PC-3 (cell line): Measurements from ENCODE around the gene CMSS1. TPM values are rescaled to one million over a fixed set of nuclear protein-coding genes. Genes with fewer than 3 reads are reported as not detected.

Source experiments
- ATAC-seq: fragments of 200-7000 bp; cut with Tn5 transposase; 2 replicates; pipeline ENCODE4 v1.9.1; 2020; ENCODE audit warnings: mild to moderate bottlenecking, moderate library complexity
- BruUV-seq: library from RNA; stranded (reverse); fragments of 400-500 nt; replicated peaks from 2 replicates; lab custom pipeline; 2021; lab: Mats Ljungman, UMichigan
- CTCF ChIA-PET: fragments of 300-600 bp; sonication (Branson Sonifier 250); formaldehyde crosslinking; loops from one replicate; lab custom pipeline; 2022; ENCODE audit warnings: antibody characterized with exemption; lab: Charles Lee
- POLR2A ChIA-PET: fragments of 300-600 bp; sonication (Branson Sonifier 250); formaldehyde crosslinking; loops from one replicate; lab custom pipeline; 2022; ENCODE audit warnings: antibody characterized with exemption; ENCODE audit not compliant: unreplicated experiment; lab: Charles Lee
- DNase-seq: peaks from one replicate; pipeline ENCODE4 v3.0.0-alpha.2; 2015
- H2AFZ ChIP-seq: fragments of 300-600 bp; sonication (generic); 2 replicates; pipeline ENCODE4 v1.6.0; 2016; ENCODE audit warnings: antibody characterized with exemption, low read length
- H3F3A ChIP-seq: fragments of 300-600 bp; sonication (generic); one replicate; pipeline ENCODE4 v1.6.0; 2017; ENCODE audit warnings: antibody characterized with exemption, low read length, control low read depth, mild to moderate bottlenecking; ENCODE audit not compliant: unreplicated experiment
- H3K27ac ChIP-seq: fragments of 300-600 bp; sonication (generic); 2 replicates; pipeline ENCODE4 v1.5.1; 2016; ENCODE audit warnings: mild to moderate bottlenecking, low read length
- H3K27me3 ChIP-seq: fragments of 300-600 bp; sonication (generic); 2 replicates; pipeline ENCODE4 v1.6.1; 2016; ENCODE audit warnings: low read length, mixed read lengths
- H3K36me3 ChIP-seq: fragments of 300-600 bp; sonication (generic); 2 replicates; pipeline ENCODE4 v1.6.1; 2016; ENCODE audit warnings: low read depth, mixed run types, low read length, mixed read lengths
- H3K4me1 ChIP-seq: fragments of 300-600 bp; sonication (generic); 2 replicates; pipeline ENCODE4 v1.5.1; 2016; ENCODE audit warnings: low read length; ENCODE audit not compliant: insufficient read depth
- H3K4me2 ChIP-seq: fragments of 300-600 bp; sonication (generic); 2 replicates; pipeline ENCODE4 v1.6.0; 2016; ENCODE audit warnings: low read length
- H3K4me3 ChIP-seq: fragments of 300-600 bp; sonication (generic); 2 replicates; pipeline ENCODE4 v1.5.1; 2016; ENCODE audit warnings: mild to moderate bottlenecking, low read length, mixed read lengths
- H3K79me2 ChIP-seq: fragments of 300-600 bp; sonication (generic); 2 replicates; pipeline ENCODE4 v1.6.1; 2017; ENCODE audit warnings: low read length, mixed read lengths
- H3K9ac ChIP-seq: fragments of 300-600 bp; sonication (generic); 2 replicates; pipeline ENCODE4 v1.6.0; 2016; ENCODE audit warnings: mild to moderate bottlenecking, low read length
- H3K9me2 ChIP-seq: fragments of 300-600 bp; sonication (generic); replicated peaks from 2 replicates; pipeline ENCODE4 v1.6.1; 2016; ENCODE audit warnings: mixed run types, low read length, mixed read lengths
- H3K9me3 ChIP-seq: fragments of 300-600 bp; sonication (generic); 2 replicates; pipeline ENCODE4 v1.6.1; 2016; ENCODE audit warnings: low read length, mixed read lengths
- H4K20me1 ChIP-seq: fragments of 300-600 bp; sonication (generic); 2 replicates; pipeline ENCODE4 v1.6.1; 2016; ENCODE audit warnings: low read length, mixed read lengths
- CTCF ChIP-seq: fragments of 300-600 bp; sonication (generic); conservative IDR thresholded peaks from 2 replicates; pipeline ENCODE4 v1.5.1; 2017; ENCODE audit warnings: antibody characterized with exemption, low read depth, mild to moderate bottlenecking, low read length
- EZH2 ChIP-seq: fragments of 300-600 bp; sonication (generic); IDR thresholded peaks from one replicate; pipeline ENCODE4 v1.6.1; 2017; ENCODE audit warnings: antibody characterized with exemption, mild to moderate bottlenecking, low read length; ENCODE audit not compliant: unreplicated experiment
- EZH2phosphoT487 ChIP-seq: fragments of 300-600 bp; sonication (generic); IDR thresholded peaks from 2 replicates; pipeline ENCODE4 v1.6.1; 2018; ENCODE audit warnings: mild to moderate bottlenecking, antibody characterized with exemption, low read length, borderline replicate concordance
- intact Hi-C: fragments of 100-400 bp; cut with micrococcal nuclease; formaldehyde crosslinking; loops from 2 replicates; pipeline ENCODE4 v1.9.0; 2023
- total RNA-seq: library from RNA; depleted of rRNA; stranded (reverse); fragments of >200 nt; gene quantifications from 2 replicates; pipeline ENCODE4 v1.2.3, GENCODE V29; 2014

Gene CMSS1
- total RNA-seq, 1 experiment from 2014 or later: 63.1 TPM

DNA sequence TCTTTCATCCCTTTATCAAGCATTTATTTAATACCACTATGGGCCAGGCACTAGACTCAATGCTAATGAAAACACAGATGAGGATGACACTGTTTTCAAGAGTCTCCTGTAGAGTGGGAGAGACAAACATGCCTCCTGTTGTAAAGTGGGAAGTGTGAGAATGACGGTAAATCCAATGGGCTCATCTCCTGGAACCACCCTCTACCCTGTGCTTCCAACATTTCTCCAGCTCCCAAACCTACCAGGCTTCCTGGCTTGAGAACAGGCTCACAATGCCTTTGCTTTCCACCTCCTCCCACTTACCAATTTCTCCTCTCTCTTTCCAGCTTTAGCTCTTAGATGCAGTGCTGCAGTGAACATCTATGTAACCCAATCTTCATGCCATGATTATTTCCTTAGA lies 389.0 kb downstream of the CMSS1 start:
- BruUV-seq: no TSS peak
- intact Hi-C loops: no loop called here
- ChIA-PET CTCF (no interaction called here), POLR2A (interaction anchor here (0.6 kb wide), 1 partner anchor 24 kb away, joined by 19 read pairs; no protein-coding TSS in a partner anchor)
- no peak overlapping the region for H2AFZ ChIP-seq
- H3K4me2 ChIP-seq: no peak overlapping the region
- H3K27me3 ChIP-seq: no peaks in the 10 kb centered on the region
- no peak for ATAC-seq
- no peaks in the 10 kb centered on the region for H3K9me3 ChIP-seq
- no peaks in the 10 kb centered on the region for H3K36me3 ChIP-seq
- H3K4me3 ChIP-seq: no peak overlapping the region
- no peaks in the 10 kb centered on the region for H3K9me2 ChIP-seq
- H3K9ac ChIP-seq: no peak overlapping the region
- DNase-seq: no peak
- H3F3A ChIP-seq: no peaks in the 10 kb centered on the region
- no peaks in the 10 kb centered on the region for H3K4me1 ChIP-seq
- no peaks in the 10 kb centered on the region for H4K20me1 ChIP-seq
- TF ChIP-seq CTCF: no peak
- no peak for TF ChIP-seq EZH2
- no peak for TF ChIP-seq EZH2phosphoT487
- no peak overlapping the region for H3K27ac ChIP-seq
- H3K79me2 ChIP-seq: no peaks in the 10 kb centered on the region

DNA sequence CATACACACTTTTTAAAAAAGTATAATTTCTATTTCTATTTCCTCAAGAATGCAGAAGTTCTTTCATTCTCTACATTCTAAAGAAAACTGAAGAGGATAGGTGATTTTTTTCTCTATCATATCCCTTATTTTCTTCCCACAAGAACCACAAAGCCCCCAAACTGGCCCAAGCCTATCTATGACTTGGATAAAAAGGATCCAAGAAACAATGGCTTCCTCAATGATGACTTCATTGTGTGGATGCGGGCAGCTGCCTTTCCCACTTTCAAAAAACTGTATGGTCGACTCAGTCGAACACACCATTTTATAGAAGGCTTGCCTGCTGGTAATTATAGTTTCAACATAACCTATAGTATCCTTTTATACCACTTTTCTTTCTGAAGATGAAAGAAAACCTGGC lies 390.2 kb downstream of the CMSS1 start:
- Histone ChIP-seq H3K4me3 (no peak overlapping the region), H4K20me1 (no peaks in the 10 kb centered on the region), H3K36me3 (no peaks in the 10 kb centered on the region), H3K4me2 (no peak overlapping the region), H3K9me2 (no peaks in the 10 kb centered on the region), H3K4me1 (no peaks in the 10 kb centered on the region), H3K27ac (no peak overlapping the region), H3F3A (no peaks in the 10 kb centered on the region), H3K9ac (no peak overlapping the region), H3K27me3 (no peaks in the 10 kb centered on the region), H3K9me3 (no peaks in the 10 kb centered on the region), H2AFZ (no peak overlapping the region), H3K79me2 (no peaks in the 10 kb centered on the region)
- intact Hi-C loops: no loop called here
- TF ChIP-seq EZH2: no peak
- no peak for TF ChIP-seq CTCF
- TF ChIP-seq EZH2phosphoT487: no peak
- CTCF ChIA-PET: no interaction called here
- POLR2A ChIA-PET: interaction anchor here (0.6 kb wide), 1 partner anchor 370 kb away, joined by 4 read pairs; no protein-coding TSS in a partner anchor
- no peak for DNase-seq
- ATAC-seq: no peak
- BruUV-seq: no TSS peak

DNA sequence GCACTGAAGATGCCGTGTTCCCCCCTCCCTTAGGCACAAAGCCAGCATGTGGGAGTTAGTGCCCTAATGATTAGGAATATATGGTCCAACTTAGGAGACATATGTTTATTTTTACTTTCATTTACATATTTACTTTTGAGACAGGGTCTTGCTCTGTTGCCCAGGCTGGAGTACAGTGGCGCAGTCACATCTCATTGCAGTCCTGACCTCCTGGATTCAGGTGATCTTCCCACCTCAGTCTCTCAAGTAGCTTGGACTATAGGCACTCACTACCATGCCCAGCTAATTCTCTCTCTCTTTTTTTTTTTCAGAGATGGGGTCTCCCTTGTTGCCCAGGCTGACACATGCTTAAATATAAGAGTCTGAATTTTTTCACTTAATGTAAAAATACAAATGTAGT lies 391.5 kb downstream of the CMSS1 start:
- Histone ChIP-seq H3K27ac (no peak overlapping the region), H3K9ac (no peak overlapping the region), H4K20me1 (no peaks in the 10 kb centered on the region), H3K36me3 (no peaks in the 10 kb centered on the region), H3K4me1 (no peaks in the 10 kb centered on the region), H3K79me2 (no peaks in the 10 kb centered on the region), H2AFZ (no peak overlapping the region), H3K4me3 (no peak overlapping the region), H3F3A (no peaks in the 10 kb centered on the region), H3K9me3 (no peaks in the 10 kb centered on the region), H3K9me2 (no peaks in the 10 kb centered on the region), H3K27me3 (no peaks in the 10 kb centered on the region), H3K4me2 (no peak overlapping the region)
- ATAC-seq: no peak
- intact Hi-C loops: no loop called here
- POLR2A ChIA-PET: no interaction called here
- CTCF ChIA-PET: no interaction called here
- no peak for TF ChIP-seq EZH2phosphoT487
- TF ChIP-seq CTCF: no peak
- TF ChIP-seq EZH2: no peak
- no peak for DNase-seq
- BruUV-seq: no TSS peak
